Aorta (tissue), 5 donors: ENCODE results near the gene HIF3A. TPM values are rescaled to one million over a fixed set of nuclear protein-coding genes. Genes with fewer than 3 reads are reported as not detected.
A peak's percentile ranks its signal among the peaks of the same experiment; 100 is the strongest.

Experiments used
- ATAC-seq: fragments of 200-7000 bp; cut with Tn5 transposase; one replicate; pipeline ENCODE4 v1.9.1; 2022; ENCODE audit warnings: moderate library complexity; ENCODE audit not compliant: low FRiP score
- DNase-seq, 2 donors: peaks; one replicate each; pipeline ENCODE4 v3.0.0-alpha.2; 2020
- H3K27ac ChIP-seq, 2 donors: one replicate each; pipeline ENCODE4 v1.5.1; 2013; ENCODE audit warnings: low read length in 2 of 2, mild to moderate bottlenecking in 2 of 2, moderate library complexity in 2 of 2, control low read depth in 1 of 2, inconsistent platforms in 1 of 2, low read depth in 1 of 2
- H3K27me3 ChIP-seq, 2 donors: one replicate each; pipeline ENCODE4 v1.6.1; 2013; ENCODE audit warnings: control low read depth in 1 of 2, low read length in 1 of 2, mild to moderate bottlenecking in 1 of 2, moderate library complexity in 1 of 2; ENCODE audit not compliant: insufficient read depth in 2 of 2, control insufficient read depth in 1 of 2
- H3K36me3 ChIP-seq, 2 donors: one replicate each; pipeline ENCODE4 v1.6.1; 2013; ENCODE audit warnings: control low read depth in 1 of 2, low read length in 1 of 2, mild to moderate bottlenecking in 1 of 2; ENCODE audit not compliant: insufficient read depth in 2 of 2, control insufficient read depth in 1 of 2
- H3K4me1 ChIP-seq, 2 donors: one replicate each; pipeline ENCODE4 v1.6.1; 2013; ENCODE audit warnings: low read length in 2 of 2, control low read depth in 1 of 2, mild to moderate bottlenecking in 1 of 2, moderate library complexity in 1 of 2; ENCODE audit not compliant: insufficient read depth in 2 of 2, control insufficient read depth in 1 of 2
- H3K4me3 ChIP-seq, 2 donors: one replicate each; pipeline ENCODE4 v1.5.1; 2013; ENCODE audit warnings: low read length in 2 of 2, control low read depth in 1 of 2, mild to moderate bottlenecking in 1 of 2
- H3K9me3 ChIP-seq: one replicate; pipeline ENCODE4 v1.6.1; 2013; ENCODE audit warnings: mild to moderate bottlenecking, low read length; ENCODE audit not compliant: control insufficient read depth
- WGBS, 2 donors: extraction: QIAGEN DNeasy Blood & Tissue Kit; methylation state at CpG; one replicate each; pipeline ENCODE4 v1.1.7; 2013; 5-methylcytosine and 5-hydroxymethylcytosine counted together
- intact Hi-C, 2 donors: fragments of 100-400 bp; cut with DNase I; formaldehyde crosslinking; loops; one replicate each; pipeline versions ENCODE4 v1.14.2 to v1.15.0; 2022
- polyA plus RNA-seq, 2 donors: library from polyadenylated mRNA; stranded (reverse); fragments of 200-250 nt; gene quantifications; one replicate each; pipeline ENCODE4 v1.2.3, GENCODE V29; 2013
- total RNA-seq, 2 donors: library from RNA; stranded (reverse); fragmentation: NEBNext Ultra II Directional; extraction: Animal tissue kit (Norgen Biotek cat#: 25700); gene quantifications; one replicate each; pipeline ENCODE4 v1.2.1, GENCODE V29; 2021
- donor health status: healthy with polysubstance abuse.
- donor health status: Bipolar disorder and iron deficiency.
- donor health status: DM: no; HTN: no; CAD: no.
- donor health status: DM: no; HTN: no; CAD: no.
- donor health status: DM: yes; HTN: yes; CAD: no.

Gene HIF3A
- total and polyA plus RNA-seq, 4 donors = 7.0 to 78.4 (median 46.5) TPM

- WGBS, 2 donors = 69 to 71% methylated on average over 7 of the region's 7 CpGs
- intact Hi-C loops = no loop called here
Measured at GRCh38 chr19:46287585-46287984, 9.3 kb upstream of the HIF3A start.

DNA sequence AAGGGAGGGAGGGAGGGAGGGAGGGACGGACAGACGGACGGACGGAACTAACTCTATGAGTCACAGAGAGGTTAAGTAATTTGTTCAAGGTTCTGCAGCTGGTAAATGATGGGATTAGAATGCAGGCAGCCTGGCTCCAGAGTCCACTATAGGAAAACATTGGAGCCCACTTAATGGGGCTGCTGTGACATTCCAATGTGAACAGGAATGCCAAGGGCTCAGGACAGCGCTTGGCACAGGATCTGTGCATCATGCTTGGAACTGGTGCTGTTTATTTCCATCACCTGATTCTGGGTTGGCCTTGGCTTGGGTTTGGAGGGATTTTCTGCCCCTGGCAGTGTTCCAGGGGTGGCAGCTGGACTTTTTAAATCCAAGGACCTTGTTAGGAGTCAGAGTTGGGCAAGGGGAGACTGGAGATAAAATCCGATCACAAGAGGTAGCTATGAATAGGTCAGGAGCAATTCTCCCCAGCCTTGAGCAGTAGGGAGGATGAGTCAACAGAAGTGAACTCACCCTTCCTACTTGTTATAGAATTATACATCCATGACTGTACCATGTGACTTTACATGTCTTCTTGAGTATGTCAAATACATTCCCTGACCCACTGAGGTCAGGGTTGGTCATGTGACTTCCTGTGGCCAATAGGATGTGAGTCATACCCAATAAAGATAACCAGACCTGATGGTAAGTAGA, 7.8 kb upstream of the HIF3A start:
- ATAC-seq (peak; percentile 67), DNase-seq (no peak)
- Histone ChIP-seq H3K27ac (peak overlapping the region in 1 of 2 donors; percentile 75), H3K4me1 (peaks cover 0 to 5% of the 10 kb centered on the region in 2 donors), H3K27me3 (no peaks in the 10 kb centered on the region), H3K36me3 (no peaks in the 10 kb centered on the region), H3K9me3 (no peaks in the 10 kb centered on the region), H3K4me3 (no peak overlapping the region)
- intact Hi-C loops = no loop called here
- 14 to 33% methylated on average over 6 of the region's 6 CpGs for WGBS, 2 donors

More at GRCh38 chr19:46287585-46287984, 9.3 kb upstream of the HIF3A start:
- Histone ChIP-seq H3K36me3 (no peaks in the 10 kb centered on the region), H3K9me3 (no peaks in the 10 kb centered on the region), H3K4me3 (no peak overlapping the region), H3K4me1 (peaks cover 0 to 5% of the 10 kb centered on the region in 2 donors), H3K27me3 (no peaks in the 10 kb centered on the region), H3K27ac (no peak overlapping the region)
- no peak for ATAC-seq
- DNase-seq = no peak

DNA sequence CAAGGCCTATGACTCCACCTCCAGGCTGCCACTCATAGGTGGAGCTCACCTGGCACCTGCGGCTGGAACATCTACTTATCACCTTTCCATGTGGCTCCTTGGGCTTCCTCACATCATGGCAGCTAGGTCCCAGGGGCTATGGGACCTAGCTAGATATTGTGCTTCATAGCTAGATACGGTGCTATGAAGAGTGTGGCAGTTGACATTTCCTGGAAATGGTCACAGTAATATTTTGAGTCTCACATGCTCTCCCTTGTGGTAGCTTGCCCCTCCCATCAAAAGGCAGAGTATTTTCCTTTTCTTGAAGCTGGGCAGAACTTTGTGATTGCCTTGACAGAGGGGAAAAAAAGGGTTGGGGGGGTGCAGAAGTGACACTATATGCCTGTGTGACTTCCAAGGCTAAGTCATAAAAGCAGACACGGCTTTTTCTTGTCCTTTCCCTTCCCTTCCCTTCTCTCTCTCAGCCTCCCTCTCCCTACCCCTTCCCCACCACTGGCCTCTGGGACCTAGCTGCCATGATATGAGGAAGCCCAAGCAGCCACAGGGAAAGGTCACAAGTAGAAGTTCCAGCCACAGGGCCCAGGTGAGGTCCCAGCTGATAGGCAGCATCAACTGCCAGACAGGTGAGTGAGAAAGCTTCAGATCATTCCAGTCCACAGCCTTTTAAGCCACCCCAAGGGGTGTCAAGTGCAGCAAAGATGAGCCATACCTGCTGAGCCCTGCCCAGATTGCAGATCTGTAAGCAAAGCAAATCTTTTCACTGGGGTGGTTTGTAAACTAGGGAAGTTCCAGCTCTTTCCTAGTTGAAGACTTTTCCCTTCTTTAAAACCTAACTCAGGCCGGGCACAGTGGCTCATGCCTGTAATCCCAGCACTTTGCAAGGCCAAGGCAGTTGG, 6.9 kb upstream of the HIF3A start:
- DNase-seq = no peak
- no peaks in the 10 kb centered on the region for H3K9me3 ChIP-seq
- no peak overlapping the region for H3K4me3 ChIP-seq
- H3K36me3 ChIP-seq = no peaks in the 10 kb centered on the region
- ATAC-seq = no peak
- H3K27ac ChIP-seq = peak overlapping the region in 1 of 2 donors; percentile 75
- intact Hi-C loops = no loop called here
- peaks cover 0 to 5% of the 10 kb centered on the region in 2 donors for H3K4me1 ChIP-seq
- H3K27me3 ChIP-seq = no peaks in the 10 kb centered on the region
- 71% methylated on average over 4 of the region's 4 CpGs for WGBS, 2 donors

GRCh38 chr19:46291829-46292228, 5.0 kb upstream of the HIF3A start:
- Histone ChIP-seq H3K27me3 (no peaks in the 10 kb centered on the region), H3K9me3 (no peaks in the 10 kb centered on the region), H3K27ac (no peak overlapping the region), H3K4me1 (peaks cover 0 to 5% of the 10 kb centered on the region in 2 donors), H3K36me3 (no peaks in the 10 kb centered on the region), H3K4me3 (no peak overlapping the region)
- no peak for DNase-seq
- intact Hi-C loops = no loop called here
- ATAC-seq = no peak

DNA sequence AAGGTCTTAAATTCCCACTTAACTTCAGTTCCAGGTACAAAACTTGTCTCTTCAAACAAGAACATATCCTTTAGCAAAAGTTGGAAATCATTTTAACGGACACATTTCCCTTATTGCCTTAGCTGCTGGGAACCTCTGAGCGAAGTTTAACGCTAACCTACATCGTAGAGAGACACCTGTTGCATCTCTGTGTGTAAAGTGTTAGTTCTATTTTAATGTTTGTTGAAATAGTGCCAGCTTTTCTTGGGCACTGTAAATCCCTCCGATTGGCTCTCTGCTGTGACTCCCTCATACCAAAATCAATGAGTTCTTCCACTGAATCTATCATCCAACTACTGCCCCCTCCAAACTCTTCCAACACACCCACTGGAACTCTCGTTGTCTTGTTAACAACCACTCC, 2.3 kb upstream of the HIF3A start:
- Histone ChIP-seq H3K4me1 (no peaks in the 10 kb centered on the region), H3K9me3 (no peaks in the 10 kb centered on the region), H3K27me3 (no peaks in the 10 kb centered on the region), H3K27ac (no peak overlapping the region), H3K4me3 (no peak overlapping the region), H3K36me3 (no peaks in the 10 kb centered on the region)
- DNase-seq = no peak
- 71 to 76% methylated on average over 6 of the region's 6 CpGs for WGBS, 2 donors
- ATAC-seq = no peak
- intact Hi-C loops = no loop called here

DNA sequence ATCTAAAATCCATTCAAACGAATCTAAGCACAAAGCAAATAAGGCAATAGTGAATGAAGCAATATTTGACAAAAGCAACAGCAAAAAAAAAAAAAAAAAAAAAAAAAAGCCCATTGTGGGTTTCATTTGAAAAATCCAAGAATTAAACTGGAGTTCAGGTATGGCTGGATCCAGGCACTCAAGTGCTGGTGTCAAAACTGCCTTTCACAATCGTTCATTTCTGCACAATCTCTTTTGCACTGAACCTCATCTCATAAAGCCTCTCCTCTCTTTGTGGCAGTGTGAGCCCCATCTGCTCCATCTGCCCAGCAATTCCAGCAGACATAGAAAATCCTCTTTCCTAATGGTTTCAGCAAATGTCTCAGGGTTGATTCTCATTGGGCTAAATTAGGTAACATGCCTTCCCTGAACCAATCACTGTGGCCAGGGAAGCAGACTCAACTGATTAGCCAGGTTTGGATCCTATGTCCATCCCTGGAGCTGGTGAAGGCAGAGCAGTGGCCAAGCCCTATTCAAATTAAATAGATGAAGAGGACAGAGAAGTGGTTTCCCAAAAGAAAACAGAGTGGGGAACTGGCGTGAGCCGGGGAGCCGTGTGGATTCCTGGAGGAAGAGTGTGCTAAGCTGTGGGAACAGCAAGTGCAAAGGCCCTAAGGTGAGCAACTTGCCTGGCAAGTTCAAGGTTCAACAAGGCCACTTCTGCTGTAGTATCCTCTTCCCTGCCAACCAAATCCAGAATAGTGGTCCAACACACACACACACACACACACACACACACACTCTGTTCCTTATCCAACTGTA, 1.2 kb upstream of the HIF3A start:
- no peaks in the 10 kb centered on the region for H3K9me3 ChIP-seq
- no peaks in the 10 kb centered on the region for H3K36me3 ChIP-seq
- no peak for ATAC-seq
- no peak for DNase-seq
- intact Hi-C loops = no loop called here
- H3K27me3 ChIP-seq = no peaks in the 10 kb centered on the region
- H3K4me1 ChIP-seq = no peaks in the 10 kb centered on the region
- H3K27ac ChIP-seq = no peak overlapping the region
- H3K4me3 ChIP-seq = no peak overlapping the region
- 79 to 80% methylated on average over 5 of the region's 5 CpGs for WGBS, 2 donors

GRCh38 chr19:46296202-46296480, 701 bp upstream of the HIF3A start:
- Histone ChIP-seq H3K27me3 (no peaks in the 10 kb centered on the region), H3K4me3 (no peak overlapping the region), H3K36me3 (no peaks in the 10 kb centered on the region), H3K27ac (no peak overlapping the region), H3K4me1 (no peaks in the 10 kb centered on the region), H3K9me3 (no peaks in the 10 kb centered on the region)
- DNase-seq (no peak), ATAC-seq (no peak)
- WGBS, 2 donors = 47 to 64% methylated on average over 3 of the region's 3 CpGs
- intact Hi-C loops = no loop called here

DNA sequence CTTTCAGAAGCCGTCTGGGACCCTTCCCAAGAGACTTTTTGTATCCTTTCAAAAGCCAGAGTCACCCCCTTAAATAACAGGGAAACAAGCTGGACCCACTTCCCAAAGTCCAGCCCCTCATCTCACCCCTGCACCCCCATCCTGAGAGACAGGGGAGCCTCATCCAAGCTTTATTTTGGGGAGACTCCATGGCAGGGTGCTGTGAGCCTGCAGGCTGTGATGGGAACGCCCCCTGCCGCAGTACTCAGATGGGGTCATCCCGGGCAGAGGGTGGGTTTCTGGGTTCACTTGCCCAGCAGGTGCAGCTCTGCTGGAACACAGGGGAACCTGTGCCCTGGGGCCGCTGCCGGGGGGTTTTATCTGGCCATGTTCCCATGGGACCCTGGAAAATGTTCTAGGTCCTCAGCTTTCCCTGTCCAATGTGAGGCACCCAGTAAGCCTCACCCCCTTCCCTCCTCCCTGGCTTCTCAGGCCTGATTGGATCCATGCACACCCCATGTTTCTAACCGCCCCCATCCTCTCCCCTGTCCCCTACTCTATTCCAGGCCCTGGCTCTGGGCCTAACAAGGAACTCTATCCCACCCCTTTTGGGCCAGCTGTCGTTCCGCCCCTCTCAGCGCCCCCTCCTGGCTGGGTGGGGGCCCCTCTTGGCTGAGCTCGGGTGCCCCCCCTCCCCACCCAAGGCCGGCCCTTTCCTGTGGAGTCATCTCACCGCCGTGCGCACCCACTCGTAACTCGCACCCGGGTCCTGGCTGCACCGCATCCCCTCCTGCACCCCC, 1.0 kb downstream of the HIF3A start:
- Histone ChIP-seq H3K4me3 (peak overlapping the region in 1 of 2 donors; percentile 42), H3K9me3 (no peaks in the 10 kb centered on the region), H3K36me3 (no peaks in the 10 kb centered on the region), H3K27ac (peak overlapping the region; percentile 7 to 59), H3K4me1 (peaks cover 0 to 3% of the 10 kb centered on the region in 2 donors), H3K27me3 (no peaks in the 10 kb centered on the region)
- intact Hi-C loops = no loop called here
- 6 to 12% methylated on average over 18 to 19 of the region's 19 CpGs for WGBS, 2 donors
- ATAC-seq (peak; percentile 83), DNase-seq (peak; percentile 63 to 88)
